ENCODE data around the gene NRXN3. TPM values are rescaled to one million over a fixed set of nuclear protein-coding genes. Genes with fewer than 3 reads are reported as not detected.

The NRXN3 gene
- total RNA-seq, 4 donors from 2014 or later: 0.04 to 0.16 TPM; not detected in 2

DNA sequence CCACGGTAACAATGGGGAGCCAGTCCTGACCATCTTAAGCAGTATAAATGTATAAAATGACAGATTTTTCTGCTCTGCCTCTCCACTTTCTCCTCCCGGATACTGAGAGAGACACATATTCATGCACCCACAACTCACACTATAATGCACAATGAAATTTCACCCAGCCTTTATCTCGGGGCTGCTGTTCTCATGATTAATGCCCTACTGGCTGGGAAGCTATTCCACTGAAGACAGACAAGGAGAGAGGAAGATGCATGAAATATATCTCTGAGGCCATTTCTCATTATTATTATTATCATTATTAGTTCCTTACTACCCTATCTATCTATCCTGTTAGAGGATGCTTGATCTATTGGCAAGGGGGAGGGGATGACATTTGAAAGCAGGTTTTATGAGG lies 1539.4 kb downstream of the NRXN3 start:
- DNase-seq (no peak), ATAC-seq (no peak)
- Histone ChIP-seq H3K9me3 (no peaks in the 10 kb centered on the region), H3K27me3 (no peaks in the 10 kb centered on the region), H3K4me3 (no peak overlapping the region), H3K27ac (no peak overlapping the region), H3K4me1 (peaks cover 0 to 3% of the 10 kb centered on the region in 2 donors), H3K36me3 (no peaks in the 10 kb centered on the region)
- intact Hi-C loops (cut with DNase I; ENCODE audit: low total_unique reads): no loop called here
- TF ChIP-seq POLR2A (IDR thresholded peaks at IDR 0.05) (no peak), CTCF (IDR thresholded peaks at IDR 0.05 in 4 of 5, conservative IDR thresholded peaks at IDR 0.05 in 1 of 5) (no peak)
- in situ Hi-C loops (cut with MboI; ENCODE audit: low sequenced_read_pairs in 4 of 4): no loop called here

- no peak for DNase-seq
- intact Hi-C loops (cut with DNase I; ENCODE audit: low total_unique reads): no loop called here
These were observed 1542.3 kb downstream of the NRXN3 start for GRCh38 chr14:79712302-79712950.

DNA sequence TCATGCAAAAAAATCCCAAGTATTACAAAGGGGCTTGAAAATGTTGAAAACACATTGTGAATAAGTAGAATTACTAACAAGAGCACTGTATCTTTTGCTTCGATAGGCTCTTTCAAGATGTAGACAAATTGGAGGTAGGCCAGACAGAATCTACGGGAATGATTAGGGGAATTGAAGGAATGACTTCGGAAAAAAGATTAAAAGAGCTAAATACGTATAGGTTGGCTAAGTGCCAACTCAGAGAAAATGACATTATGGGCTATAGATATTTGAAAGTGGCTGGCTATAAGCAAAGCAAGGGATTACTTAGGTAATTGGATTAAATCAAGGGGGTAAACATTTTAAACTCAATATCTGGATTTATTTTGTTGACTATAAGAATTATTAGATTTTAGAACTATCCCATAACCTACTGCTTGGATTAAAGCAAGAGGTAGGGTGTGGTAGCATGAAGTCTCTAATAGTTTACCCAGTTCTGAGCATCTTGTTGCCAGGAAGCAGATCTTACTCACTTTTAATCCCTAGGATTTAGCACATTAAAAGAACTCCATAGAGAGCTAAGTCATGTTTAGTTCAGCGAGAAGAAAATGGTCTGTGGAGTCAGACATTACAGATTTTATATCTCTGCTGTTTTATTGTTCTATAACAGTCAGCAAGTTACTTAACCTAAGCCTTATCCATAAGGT lies 1551.4 kb downstream of the NRXN3 start:
- ATAC-seq: no peak
- TF ChIP-seq CTCF (IDR thresholded peaks at IDR 0.05 in 4 of 5, conservative IDR thresholded peaks at IDR 0.05 in 1 of 5) (no peak), POLR2A (IDR thresholded peaks at IDR 0.05) (no peak)
- Histone ChIP-seq H3K4me3 (no peak overlapping the region), H3K27ac (no peak overlapping the region), H3K4me1 (no peaks in the 10 kb centered on the region), H3K27me3 (no peaks in the 10 kb centered on the region), H3K36me3 (no peaks in the 10 kb centered on the region), H3K9me3 (no peaks in the 10 kb centered on the region)
- intact Hi-C loops (cut with DNase I; ENCODE audit: low total_unique reads) (no loop called here), in situ Hi-C loops (cut with MboI; ENCODE audit: low sequenced_read_pairs in 4 of 4) (no loop called here)
- DNase-seq: no peak

More at GRCh38 chr14:79712302-79712950, 1542.3 kb downstream of the NRXN3 start:
- Histone ChIP-seq H3K4me1 (no peaks in the 10 kb centered on the region), H3K9me3 (no peaks in the 10 kb centered on the region), H3K27me3 (no peaks in the 10 kb centered on the region), H3K27ac (no peak overlapping the region), H3K36me3 (no peaks in the 10 kb centered on the region), H3K4me3 (no peak overlapping the region)
- ATAC-seq: no peak
- in situ Hi-C loops (cut with MboI; ENCODE audit: low sequenced_read_pairs in 4 of 4): no loop called here
- no peak for TF ChIP-seq CTCF (IDR thresholded peaks at IDR 0.05 in 4 of 5, conservative IDR thresholded peaks at IDR 0.05 in 1 of 5)
- TF ChIP-seq POLR2A (IDR thresholded peaks at IDR 0.05): no peak

- intact Hi-C loops (cut with DNase I; ENCODE audit: low total_unique reads): no loop called here
- ATAC-seq (no peak), DNase-seq (no peak)
- no peaks in the 10 kb centered on the region for H3K36me3 ChIP-seq
- H3K4me3 ChIP-seq: no peak overlapping the region
- H3K27ac ChIP-seq: no peak overlapping the region
- no peaks in the 10 kb centered on the region for H3K27me3 ChIP-seq
- H3K4me1 ChIP-seq: no peaks in the 10 kb centered on the region
- TF ChIP-seq CTCF (IDR thresholded peaks at IDR 0.05 in 4 of 5, conservative IDR thresholded peaks at IDR 0.05 in 1 of 5) (no peak), POLR2A (IDR thresholded peaks at IDR 0.05) (no peak)
- in situ Hi-C loops (cut with MboI; ENCODE audit: low sequenced_read_pairs in 4 of 4): no loop called here
- H3K9me3 ChIP-seq: no peaks in the 10 kb centered on the region
These were observed 1555.0 kb downstream of the NRXN3 start for GRCh38 chr14:79724934-79725717.
